Stimulated activated CD4-positive, alpha-beta T cell treated with anti-CD3 and anti-CD28 coated beads, TNF-alpha, amount 100 ng/mL, for 4 hours (primary cell): ENCODE measurements around the gene IFNL3.
"Not testable (repeated sequence)": the region's sequence is repeated elsewhere in the genome, so short reads cannot be mapped to it uniquely, and the experiment has no call there.

Source experiments
- DNase-seq, 3 experiments: peaks; one replicate each; pipeline ENCODE4 v3.0.0-alpha.2; 2020; ENCODE audit warnings: low read depth in 3 of 3

The IFNL3 gene

GRCh38 chr19:39218230-39219007, 26.4 kb downstream of the IFNL3 start:
- DNase-seq, result no peak

DNA sequence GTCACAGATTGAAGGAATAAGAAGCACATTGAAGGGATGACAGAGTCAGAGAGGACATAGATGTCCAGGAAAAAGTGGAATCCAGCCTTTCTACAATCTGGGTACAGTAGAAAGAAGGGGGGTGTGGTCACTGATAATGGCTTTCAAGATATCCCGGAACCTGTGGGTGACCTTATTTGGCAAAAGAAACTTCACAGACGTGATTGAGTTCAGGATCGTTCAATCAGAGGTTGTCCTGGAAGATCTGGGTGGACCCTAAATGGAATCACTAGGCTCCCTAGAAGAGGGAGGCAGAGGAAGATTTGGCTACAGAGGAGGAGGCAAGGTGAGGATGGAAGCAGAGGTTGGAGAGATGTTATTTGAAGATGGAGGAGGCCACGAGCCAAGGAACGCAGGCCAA, 27.7 kb downstream of the IFNL3 start:
- DNase-seq, result no peak

GRCh38 chr19:39215323-39215722, 29.5 kb downstream of the IFNL3 start:
- DNase-seq, result not testable (repeated sequence)

GRCh38 chr19:39212375-39212742, 32.4 kb downstream of the IFNL3 start:
- peak in 2 of 3 experiments; percentile 20 to 24 for DNase-seq

GRCh38 chr19:39211731-39212374, 33.0 kb downstream of the IFNL3 start:
- DNase-seq, result no peak

- no peak for DNase-seq
Observed at GRCh38 chr19:39209196-39209595, 35.6 kb downstream of the IFNL3 start.

- DNase-seq, result no peak
Observed at GRCh38 chr19:39208175-39208795, 36.5 kb downstream of the IFNL3 start.

DNA sequence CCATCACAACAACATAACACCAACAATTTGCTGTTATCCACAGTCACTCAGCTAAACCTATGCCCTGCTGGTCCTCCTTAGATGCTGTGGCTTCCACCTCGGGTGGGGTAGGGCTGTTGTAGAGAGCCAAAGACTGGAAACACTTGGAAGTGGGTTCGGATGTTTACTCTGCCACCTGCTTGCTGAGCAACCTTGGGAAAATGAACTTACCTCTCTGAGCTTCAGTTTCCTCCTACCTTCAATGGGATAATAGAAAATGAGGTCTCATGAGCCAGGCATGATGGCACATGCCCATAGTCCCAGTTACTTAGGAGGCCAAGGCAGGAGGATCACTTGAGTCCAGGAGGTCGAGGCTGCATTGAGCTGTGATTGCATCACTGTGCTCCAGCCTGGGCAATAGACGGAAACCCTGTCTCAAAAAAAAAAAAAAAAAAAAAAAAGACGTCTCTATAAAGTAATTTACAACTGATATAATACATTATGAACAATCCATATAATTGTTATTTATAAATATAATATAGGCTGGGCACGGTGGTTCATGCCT, 37.4 kb downstream of the IFNL3 start:
- DNase-seq, result no peak

GRCh38 chr19:39206122-39206521, 38.7 kb downstream of the IFNL3 start:
- no peak for DNase-seq

DNA sequence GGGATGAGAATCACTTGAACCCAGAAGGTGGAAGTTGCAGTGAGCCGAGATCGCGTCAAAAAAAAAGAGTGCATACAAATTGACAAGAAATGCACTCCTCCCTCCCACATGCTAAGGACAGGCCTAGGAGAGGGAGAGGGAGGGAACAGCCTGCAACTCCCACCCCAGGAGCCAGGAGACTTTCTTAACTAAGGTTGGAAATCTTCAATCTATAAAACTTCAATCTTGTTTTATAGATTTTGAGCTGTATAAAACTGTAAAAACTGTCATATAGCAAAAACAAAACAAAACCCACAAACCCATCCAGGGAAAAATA, 39.4 kb downstream of the IFNL3 start:
- DNase-seq, result no peak

- DNase-seq, result no peak
Observed at GRCh38 chr19:39203372-39204341, 41.1 kb downstream of the IFNL3 start, which contains the start of gene SYCN. TSS of gene SYCN (minus strand) at chr19:39204263. CDS start at chr19:39204254, 9 bp downstream.

DNA sequence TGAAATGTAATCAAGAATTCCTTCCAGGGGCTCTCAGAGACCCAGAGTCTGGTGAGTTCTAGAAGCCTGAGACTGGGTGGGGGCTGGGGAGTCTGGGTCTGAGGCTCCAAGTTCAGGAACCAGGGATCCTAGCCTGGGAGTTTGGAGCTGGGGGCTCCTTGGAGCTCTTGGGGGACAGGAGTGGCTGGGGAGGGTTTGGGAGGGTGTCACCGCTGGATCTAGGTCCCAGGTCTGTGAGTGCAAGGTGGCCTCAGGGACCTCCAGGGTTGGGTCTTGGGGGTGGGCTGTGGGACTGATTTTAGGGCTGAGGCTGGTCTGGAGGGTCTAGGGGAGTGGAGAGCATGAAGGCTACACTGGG, 41.8 kb downstream of the IFNL3 start:
- DNase-seq, result no peak

DNA sequence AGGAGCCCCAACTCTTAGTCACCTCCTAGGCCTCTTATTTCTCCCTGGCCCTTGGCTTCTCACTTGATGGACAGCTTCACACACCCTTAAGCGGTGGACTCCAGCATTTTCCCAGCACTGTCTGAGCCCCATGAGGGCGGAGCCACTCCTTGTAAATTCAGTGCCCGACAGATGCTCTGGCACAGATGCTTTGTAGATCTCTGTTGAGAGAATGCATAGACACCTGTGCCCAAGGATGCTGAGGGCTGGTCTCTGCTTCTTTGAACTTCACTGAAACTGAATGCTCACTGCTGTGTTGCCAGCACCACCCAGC, 44.0 kb downstream of the IFNL3 start:
- no peak for DNase-seq

GRCh38 chr19:39200066-39200802, 44.6 kb downstream of the IFNL3 start:
- no peak for DNase-seq

DNA sequence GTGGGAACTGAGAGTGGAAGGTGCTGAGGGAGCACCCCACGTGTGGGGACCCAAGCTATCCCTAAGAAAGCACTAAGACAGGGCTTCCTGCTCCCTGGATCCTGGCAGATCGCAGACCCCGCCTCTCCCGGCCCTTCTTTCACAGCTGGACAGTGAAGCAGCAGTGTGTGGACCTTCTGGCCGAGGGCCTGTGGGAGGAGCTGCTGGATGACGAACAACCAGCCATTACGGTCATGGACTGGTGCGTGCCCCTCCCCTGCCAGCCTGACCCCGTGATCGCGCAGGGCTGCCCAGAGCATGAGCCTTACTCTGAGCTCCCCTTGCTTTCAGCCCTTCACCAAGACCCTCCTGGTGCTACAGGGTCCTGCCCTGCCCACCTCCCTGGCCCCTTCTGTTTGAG, 45.8 kb downstream of the IFNL3 start:
- no peak for DNase-seq

GRCh38 chr19:39197808-39198207, 47.0 kb downstream of the IFNL3 start:
- DNase-seq, result no peak

DNA sequence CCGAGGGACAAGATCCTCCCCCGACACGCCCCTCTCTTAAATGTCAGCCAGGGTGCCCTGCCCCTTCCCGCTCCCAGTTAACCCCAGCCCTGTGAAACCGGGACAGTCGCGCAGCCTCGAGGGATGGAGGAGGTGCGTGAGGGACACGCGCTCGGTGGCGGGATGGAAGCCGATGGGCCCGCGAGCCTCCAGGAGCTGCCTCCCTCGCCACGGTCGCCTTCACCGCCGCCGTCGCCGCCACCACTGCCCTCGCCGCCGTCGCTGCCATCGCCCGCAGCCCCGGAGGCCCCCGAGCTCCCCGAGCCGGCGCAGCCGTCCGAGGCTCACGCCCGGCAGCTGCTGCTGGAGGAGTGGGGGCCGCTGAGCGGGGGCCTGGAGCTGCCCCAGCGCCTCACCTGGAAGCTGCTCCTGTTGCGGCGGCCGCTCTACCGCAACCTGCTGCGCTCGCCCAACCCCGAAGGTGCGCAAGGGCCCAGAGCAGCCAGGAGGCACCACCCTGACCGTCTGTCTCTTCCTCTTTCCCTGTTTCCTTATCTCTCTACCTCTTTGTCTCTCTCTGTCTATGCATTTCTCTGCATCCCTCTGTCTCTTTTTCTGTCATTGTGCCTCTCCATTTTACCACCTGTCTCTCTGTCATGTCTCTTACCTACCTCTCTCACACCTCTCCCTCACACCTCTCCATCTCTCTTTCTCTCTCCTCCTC, 47.8 kb downstream of the IFNL3 start, which contains the start of gene NCCRP1:
Gene NCCRP1 (plus strand): TSS at position 105 of the 703 bp plus-strand sequence. CDS start 19 bp downstream, at position 124.
- no peak for DNase-seq

DNA sequence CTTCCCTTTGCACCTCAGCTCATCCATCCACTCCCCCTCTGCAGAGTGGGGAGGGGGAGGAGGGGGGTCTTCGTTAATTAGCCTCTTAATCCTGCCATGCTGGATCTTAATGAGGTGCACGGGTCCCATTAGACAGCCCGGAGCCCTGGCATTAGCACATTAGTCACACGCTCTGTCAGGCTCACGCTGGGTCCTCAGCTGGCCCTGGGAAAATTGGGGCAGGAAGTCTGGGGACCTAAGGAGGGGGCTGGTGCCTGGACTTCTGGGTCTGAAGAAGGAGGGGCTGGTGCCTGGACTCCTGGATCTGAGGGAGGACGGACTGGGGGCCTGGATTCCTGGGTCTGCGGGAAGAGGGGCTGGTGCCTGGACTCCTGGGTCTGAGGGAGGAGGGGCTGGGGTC, 48.5 kb downstream of the IFNL3 start:
- no peak for DNase-seq

DNA sequence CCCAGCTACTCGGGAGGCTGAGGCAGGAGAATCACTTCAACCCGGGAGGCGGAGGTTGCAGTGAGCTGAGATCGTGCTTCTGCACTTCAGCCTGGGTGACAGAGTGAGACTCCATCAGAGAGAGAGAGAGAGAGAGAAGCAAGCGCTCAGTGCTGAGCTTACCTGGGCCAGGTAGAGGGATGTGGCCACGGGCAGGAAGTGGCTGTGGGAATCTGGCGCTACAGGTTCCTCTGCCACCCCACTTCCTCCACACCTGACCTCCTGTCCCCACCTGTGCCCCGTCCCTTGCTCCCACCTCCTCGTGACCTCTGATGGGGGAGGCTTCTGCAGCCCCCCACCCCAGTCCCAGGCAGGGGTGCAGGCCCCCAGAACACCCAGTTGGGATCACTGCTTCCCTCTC, 49.1 kb downstream of the IFNL3 start:
- no peak for DNase-seq

- DNase-seq, result no peak
Observed at GRCh38 chr19:39194832-39195542, 49.8 kb downstream of the IFNL3 start.
